RPMI8226 (cell line): ENCODE measurements around the gene NDP.
"Not testable (repeated sequence)": the region's sequence is repeated elsewhere in the genome, so short reads cannot be mapped to it uniquely, and the experiment has no call there.

ENCODE experiments used
- DNase-seq: peaks from one replicate; pipeline ENCODE4 v3.0.0-alpha.2; 2015

The NDP gene

GRCh38 chrX:43969504-43970501 is 3.4 kb downstream of the NDP start:
- no peak for DNase-seq

- DNase-seq: no peak
Measured at GRCh38 chrX:43968359-43968781, 4.8 kb downstream of the NDP start.

- no peak for DNase-seq
Measured at GRCh38 chrX:43964936-43965335, 8.3 kb downstream of the NDP start.

DNA sequence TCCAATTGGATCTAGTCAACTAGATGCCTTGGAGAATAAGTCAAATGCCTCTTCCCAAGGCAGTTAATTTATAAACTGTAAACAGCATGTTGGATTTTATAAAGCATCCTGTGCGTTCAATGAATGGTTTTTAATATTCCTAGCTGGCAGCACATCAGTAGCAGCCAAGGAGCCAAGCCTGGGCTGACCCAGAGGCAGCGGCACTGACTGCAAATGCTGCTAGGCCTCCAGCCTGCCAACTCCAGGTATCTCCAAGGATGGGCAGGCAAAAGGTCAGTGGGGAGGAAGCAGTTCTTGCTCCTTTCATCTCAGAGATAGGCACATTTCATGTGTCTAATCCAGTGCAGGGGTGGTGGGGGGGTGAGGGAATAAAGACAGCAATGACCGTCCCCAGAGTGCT is 9.5 kb downstream of the NDP start:
- no peak for DNase-seq

- DNase-seq: no peak
Measured at GRCh38 chrX:43962636-43963035, 10.6 kb downstream of the NDP start.

GRCh38 chrX:43961699-43962098 is 11.5 kb downstream of the NDP start:
- no peak for DNase-seq

DNA sequence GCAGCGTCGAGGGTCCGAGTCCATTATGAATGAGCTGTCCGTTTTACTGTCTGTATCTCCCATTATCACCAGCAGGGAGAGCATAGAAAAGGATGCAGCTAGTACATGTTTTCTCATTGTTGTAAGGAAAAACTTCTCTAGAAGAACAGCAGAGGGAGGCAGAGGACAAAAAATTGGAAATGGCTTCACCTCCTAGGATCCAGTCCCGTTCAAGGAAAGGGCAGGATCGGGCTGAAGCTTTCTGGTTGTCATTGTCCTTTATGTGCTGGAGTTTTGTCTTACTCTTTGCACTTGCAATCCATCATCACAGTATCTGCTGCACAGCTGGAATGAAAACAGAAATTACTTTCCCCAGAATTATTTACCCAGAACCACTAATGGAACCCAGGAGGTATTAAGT is 14.7 kb downstream of the NDP start:
- peak; percentile 53 for DNase-seq

- DNase-seq: no peak
Measured at GRCh38 chrX:43956034-43956433, 17.2 kb downstream of the NDP start.

- DNase-seq: no peak
Measured at GRCh38 chrX:43953218-43953617, 20.0 kb downstream of the NDP start.

DNA sequence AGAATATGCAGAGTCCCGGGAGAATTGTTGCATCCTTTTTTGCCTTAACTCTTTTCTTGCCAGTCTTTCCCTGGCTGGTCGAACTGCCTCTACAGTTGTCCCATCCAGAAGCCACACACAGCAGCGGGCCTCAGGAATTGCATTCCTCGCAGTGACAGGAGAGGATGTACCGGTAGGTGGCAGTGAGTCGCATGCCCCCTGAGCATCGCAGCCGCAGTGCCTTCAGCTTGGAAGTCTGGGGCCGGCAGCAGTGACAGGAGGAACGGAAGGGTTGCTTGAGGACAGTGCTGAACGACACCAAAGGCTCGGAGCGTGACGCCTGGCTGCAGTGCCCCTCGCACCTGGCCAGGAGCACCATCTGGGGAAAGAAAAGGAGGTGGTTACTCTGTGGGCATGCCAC is 23.5 kb downstream of the NDP start:
- DNase-seq: peak; percentile 16

GRCh38 chrX:43940816-43941474 is 32.2 kb downstream of the NDP start:
- no peak for DNase-seq

GRCh38 chrX:43939187-43939926 is 33.8 kb downstream of the NDP start:
- no peak for DNase-seq

DNA sequence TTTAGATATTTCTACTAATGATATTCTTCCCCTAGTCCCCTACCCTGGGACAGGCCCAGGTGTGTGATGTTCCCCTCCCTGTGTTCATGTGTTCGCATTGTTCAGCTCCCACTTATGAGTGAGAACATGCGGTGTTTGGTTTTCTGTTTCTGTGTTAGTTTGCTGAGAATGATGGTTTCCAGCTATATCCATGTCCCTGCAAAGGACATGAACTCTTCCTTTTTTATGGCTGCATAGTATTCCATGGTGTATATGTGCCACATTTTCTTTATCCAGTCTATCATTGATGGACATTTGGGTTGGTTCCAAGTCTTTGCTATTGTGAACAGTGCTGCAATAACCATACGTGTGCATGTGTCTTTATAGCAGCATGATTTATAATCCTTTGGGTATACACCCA is 51.2 kb downstream of the NDP start:
- not testable (repeated sequence) for DNase-seq

GRCh38 chrX:43910772-43911171 is 62.4 kb downstream of the NDP start:
- DNase-seq: not testable (repeated sequence)

DNA sequence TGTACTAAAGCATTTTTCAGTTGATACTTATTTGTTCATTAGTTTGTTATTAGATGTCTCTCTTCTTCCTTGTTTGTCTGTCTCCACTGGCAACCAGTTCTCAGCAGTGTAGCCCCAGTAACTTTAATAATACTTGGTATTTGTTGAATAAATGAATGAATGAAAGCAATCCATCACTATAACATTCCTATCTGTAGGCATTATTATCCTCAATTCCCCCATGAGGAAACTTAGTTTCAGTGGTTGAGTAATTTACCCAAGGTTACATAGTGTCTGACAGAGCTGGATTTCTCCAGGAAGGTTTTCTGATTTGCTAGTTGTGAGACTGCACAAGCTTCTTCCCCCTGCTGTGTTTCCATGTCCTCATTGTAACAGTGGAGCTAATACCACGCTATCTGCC is 63.2 kb downstream of the NDP start:
- no peak for DNase-seq

GRCh38 chrX:43909141-43909540 is 64.0 kb downstream of the NDP start:
- no peak for DNase-seq

DNA sequence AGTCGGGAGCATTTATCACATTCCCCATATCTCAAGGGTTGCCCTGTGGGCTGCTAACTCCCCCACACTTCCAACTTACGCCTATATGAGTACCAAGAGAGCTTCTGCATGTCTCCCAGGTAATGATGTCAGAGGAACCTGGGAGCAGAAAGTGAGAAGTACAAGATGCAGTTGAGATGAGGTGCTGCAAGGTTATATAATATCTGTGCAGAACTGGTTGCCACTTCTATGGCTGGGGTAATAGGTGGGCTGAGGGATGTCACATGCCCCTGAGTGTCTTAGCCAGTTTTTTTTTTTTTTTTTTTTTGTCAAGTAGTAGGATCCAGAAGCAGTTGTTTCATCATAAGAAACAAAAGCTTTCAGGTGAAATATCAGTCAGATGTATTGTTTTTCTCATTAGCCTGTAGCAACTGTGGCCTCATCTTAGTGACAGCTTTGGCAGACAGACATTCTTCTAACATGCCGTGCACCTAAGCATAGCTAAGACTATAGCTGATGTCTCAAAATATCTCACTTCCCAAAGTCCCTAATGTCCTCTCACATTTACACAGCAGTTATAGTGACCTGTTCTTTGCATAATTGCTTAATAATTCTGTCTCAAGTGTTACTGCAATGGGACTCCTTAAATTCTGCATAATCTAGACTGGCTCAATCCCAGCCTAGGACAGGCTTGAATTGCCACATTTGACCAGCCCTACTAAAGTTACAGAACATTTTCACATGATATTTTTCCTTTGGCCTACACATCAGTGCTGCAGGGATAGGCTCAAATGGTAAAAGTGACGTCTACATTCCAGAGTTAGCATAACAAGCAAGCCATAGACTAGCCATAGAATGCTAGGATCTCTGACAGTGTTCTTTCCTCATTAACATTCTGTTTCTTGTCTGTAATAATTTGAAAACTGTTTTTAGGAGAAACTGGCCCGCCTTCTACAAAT is 73.0 kb downstream of the NDP start:
- no peak for DNase-seq
